ENCODE data around the gene CRHR1. TPM values are rescaled to one million over a fixed set of nuclear protein-coding genes. Genes with fewer than 3 reads are reported as not detected.

The CRHR1 gene
- total RNA-seq, 4 donors from 2014 or later = not detected

DNA sequence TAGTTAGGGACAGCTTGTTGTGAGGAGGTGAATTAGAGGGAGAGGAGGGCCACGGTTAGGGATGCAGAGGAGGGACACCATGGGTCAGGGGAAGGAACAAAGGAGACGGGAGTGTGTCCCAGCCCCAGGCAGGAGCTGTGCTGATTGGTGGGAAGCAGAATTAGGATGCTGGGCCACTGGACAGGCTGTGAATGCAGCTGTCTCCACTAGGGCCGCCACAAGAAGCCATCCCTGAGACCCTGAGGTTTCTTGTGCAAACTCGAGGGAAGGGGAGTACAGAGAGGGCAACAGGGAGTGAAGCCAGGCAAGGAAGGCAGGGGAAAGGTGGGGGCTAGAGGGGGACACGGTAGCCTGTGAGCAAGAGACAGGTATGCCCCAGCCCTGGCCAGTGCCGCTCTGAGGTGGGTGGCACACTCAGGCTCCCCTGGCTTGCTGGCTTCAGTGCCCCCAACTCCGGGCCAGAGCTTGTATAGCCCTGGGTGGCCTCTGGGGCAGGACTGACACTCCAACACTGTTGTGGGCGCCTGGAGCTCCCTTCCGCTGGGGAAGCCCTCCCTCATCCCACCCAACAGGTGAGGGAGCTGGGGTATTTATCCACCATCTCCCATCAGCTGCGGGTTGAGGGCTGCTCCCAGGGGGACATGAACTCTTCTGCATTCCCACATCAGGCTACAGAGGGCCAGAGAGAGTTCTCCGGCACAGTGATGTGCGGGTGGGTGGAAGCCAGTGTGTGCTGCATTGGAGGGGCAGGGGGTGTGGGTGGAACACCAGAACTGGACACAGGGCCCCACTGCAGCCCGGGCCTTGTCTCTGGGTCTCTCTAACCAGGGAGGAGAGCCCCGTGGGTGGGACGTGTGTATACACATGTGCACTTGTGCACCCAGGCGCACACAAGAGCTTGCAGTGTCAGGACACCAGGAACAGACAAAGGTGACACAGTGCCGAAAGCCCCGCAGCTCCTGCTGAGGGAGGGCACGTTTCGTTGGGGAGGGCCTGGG lies 52.2 kb downstream of the CRHR1 start:
- H3K9me3 ChIP-seq = no peaks in the 10 kb centered on the region
- WGBS, 2 donors (ENCODE audit: low coverage in 1 of 2) = 65 to 73% methylated on average over 3 to 20 of the region's 20 CpGs
- H3K27ac ChIP-seq = no peak overlapping the region
- intact Hi-C loops (cut with DNase I; ENCODE audit: low total_unique reads) = no loop called here
- no peaks in the 10 kb centered on the region for H3K4me1 ChIP-seq
- no peak overlapping the region for H3K4me3 ChIP-seq
- DNase-seq = no peak
- no peaks in the 10 kb centered on the region for H3K36me3 ChIP-seq
- in situ Hi-C loops (cut with MboI; ENCODE audit: low pct_ligation_motif_present in 1 of 4, low pct_unique_long_range_greater_than_20kb in 1 of 4, low sequenced_read_pairs in 3 of 4) = no loop called here
- H3K27me3 ChIP-seq = no peaks in the 10 kb centered on the region
- TF ChIP-seq EP300 (IDR thresholded peaks at IDR 0.05; ENCODE audit: low read depth) (no peak), POLR2A (IDR thresholded peaks at IDR 0.05) (no peak), POLR2AphosphoS5 (IDR thresholded peaks at IDR 0.05) (no peak)
- TF ChIP-seq, protein P1, sequence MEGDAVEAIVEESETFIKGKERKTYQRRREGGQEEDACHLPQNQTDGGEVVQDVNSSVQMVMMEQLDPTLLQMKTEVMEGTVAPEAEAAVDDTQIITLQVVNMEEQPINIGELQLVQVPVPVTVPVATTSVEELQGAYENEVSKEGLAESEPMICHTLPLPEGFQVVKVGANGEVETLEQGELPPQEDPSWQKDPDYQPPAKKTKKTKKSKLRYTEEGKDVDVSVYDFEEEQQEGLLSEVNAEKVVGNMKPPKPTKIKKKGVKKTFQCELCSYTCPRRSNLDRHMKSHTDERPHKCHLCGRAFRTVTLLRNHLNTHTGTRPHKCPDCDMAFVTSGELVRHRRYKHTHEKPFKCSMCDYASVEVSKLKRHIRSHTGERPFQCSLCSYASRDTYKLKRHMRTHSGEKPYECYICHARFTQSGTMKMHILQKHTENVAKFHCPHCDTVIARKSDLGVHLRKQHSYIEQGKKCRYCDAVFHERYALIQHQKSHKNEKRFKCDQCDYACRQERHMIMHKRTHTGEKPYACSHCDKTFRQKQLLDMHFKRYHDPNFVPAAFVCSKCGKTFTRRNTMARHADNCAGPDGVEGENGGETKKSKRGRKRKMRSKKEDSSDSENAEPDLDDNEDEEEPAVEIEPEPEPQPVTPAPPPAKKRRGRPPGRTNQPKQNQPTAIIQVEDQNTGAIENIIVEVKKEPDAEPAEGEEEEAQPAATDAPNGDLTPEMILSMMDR (IDR thresholded peaks at IDR 0.05) = no peak

DNA sequence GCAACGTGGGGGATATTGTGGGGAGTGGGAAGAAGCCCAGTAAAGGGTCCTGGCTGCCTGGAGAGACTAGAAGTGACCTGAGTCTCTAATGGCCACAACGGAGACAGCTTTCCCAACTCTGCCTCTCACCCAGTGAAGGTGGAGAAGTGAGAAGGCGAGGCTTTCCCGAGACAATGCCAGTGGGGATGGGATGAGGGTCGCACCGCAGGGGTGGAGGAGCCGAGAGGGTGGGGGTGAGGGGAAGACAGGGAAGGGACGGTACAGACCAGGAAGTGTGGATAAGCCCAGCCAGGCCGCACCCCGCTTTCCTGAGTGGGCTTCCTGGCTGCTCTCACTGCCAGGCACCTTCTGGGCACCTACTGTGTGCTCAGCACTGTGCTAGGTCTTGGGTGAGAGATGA lies 53.1 kb downstream of the CRHR1 start:
- WGBS, 2 donors (ENCODE audit: low coverage in 1 of 2) = 49 to 52% methylated on average over 5 to 10 of the region's 10 CpGs
- no peaks in the 10 kb centered on the region for H3K27me3 ChIP-seq
- intact Hi-C loops (cut with DNase I; ENCODE audit: low total_unique reads) (no loop called here), in situ Hi-C loops (cut with MboI; ENCODE audit: low pct_ligation_motif_present in 1 of 4, low pct_unique_long_range_greater_than_20kb in 1 of 4, low sequenced_read_pairs in 3 of 4) (no loop called here)
- TF ChIP-seq POLR2A (IDR thresholded peaks at IDR 0.05) = no peak
- TF ChIP-seq POLR2AphosphoS5 (IDR thresholded peaks at IDR 0.05) = no peak
- TF ChIP-seq, protein P1 (IDR thresholded peaks at IDR 0.05) = no peak
- TF ChIP-seq EP300 (IDR thresholded peaks at IDR 0.05; ENCODE audit: low read depth) = no peak
- no peaks in the 10 kb centered on the region for H3K36me3 ChIP-seq
- no peaks in the 10 kb centered on the region for H3K4me1 ChIP-seq
- H3K9me3 ChIP-seq = no peaks in the 10 kb centered on the region
- no peak overlapping the region for H3K4me3 ChIP-seq
- no peak for DNase-seq
- no peak overlapping the region for H3K27ac ChIP-seq

DNA sequence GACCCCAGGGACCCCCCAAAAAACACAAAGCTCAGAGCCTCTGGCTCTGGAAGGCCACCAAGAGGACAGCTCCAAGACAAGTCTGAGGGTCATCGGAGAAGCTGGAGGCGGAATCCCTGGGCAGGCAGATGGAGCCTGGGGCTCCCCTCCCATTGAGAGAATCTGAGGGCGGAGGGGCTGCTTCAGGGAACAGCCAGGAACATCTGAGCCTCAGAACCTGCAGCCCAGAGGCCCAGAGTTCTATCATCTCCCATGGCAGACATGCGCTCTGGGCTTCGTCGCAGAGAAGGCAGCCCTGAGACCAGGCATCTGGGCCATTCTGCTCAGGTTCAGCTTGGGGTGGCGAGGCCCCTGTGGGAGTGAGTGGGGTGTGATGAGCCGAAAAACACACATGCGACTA lies 53.5 kb downstream of the CRHR1 start:
- WGBS, 2 donors (ENCODE audit: low coverage in 1 of 2) = 87% methylated on average over 9 of the region's 9 CpGs; no CpG with 5 or more reads in 1 of the 2 donors
- H3K27ac ChIP-seq = no peak overlapping the region
- no peaks in the 10 kb centered on the region for H3K4me1 ChIP-seq
- H3K36me3 ChIP-seq = no peaks in the 10 kb centered on the region
- in situ Hi-C loops (cut with MboI; ENCODE audit: low pct_ligation_motif_present in 1 of 4, low pct_unique_long_range_greater_than_20kb in 1 of 4, low sequenced_read_pairs in 3 of 4) = no loop called here
- TF ChIP-seq, protein P1 (IDR thresholded peaks at IDR 0.05) = no peak
- TF ChIP-seq EP300 (IDR thresholded peaks at IDR 0.05; ENCODE audit: low read depth) (no peak), POLR2A (IDR thresholded peaks at IDR 0.05) (no peak), POLR2AphosphoS5 (IDR thresholded peaks at IDR 0.05) (no peak)
- DNase-seq = no peak
- no peak overlapping the region for H3K4me3 ChIP-seq
- no peaks in the 10 kb centered on the region for H3K9me3 ChIP-seq
- H3K27me3 ChIP-seq = no peaks in the 10 kb centered on the region
- intact Hi-C loops (cut with DNase I; ENCODE audit: low total_unique reads) = no loop called here

DNA sequence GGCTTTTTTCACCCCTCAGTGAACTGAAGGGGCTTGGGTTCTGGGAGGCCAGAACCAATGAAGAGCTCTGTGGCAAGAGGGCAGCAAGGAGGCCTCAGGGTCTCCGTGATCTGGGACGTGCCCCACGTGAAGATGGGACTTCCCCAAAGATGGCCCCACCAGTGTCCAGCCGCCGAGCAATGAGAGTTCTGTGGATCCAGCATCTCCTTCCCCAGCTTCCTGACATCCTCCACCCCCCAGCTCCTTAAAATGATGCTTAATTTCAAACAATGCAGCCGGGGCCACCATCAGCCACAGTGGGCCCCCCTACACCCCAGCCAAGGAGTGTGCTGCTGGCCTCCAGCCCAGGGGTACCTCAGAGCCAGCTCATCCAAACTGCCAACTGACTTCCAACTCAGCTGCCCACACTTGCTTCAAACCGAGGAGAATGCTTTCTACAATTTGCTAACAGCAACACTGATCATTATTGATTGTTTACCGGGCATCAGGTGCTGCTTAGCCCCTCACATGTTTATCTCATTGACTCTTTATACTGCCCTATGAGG lies 54.7 kb downstream of the CRHR1 start:
- no peak for DNase-seq
- H3K4me1 ChIP-seq = no peaks in the 10 kb centered on the region
- no peaks in the 10 kb centered on the region for H3K27me3 ChIP-seq
- H3K9me3 ChIP-seq = no peaks in the 10 kb centered on the region
- H3K4me3 ChIP-seq = no peak overlapping the region
- in situ Hi-C loops (cut with MboI; ENCODE audit: low pct_ligation_motif_present in 1 of 4, low pct_unique_long_range_greater_than_20kb in 1 of 4, low sequenced_read_pairs in 3 of 4) = no loop called here
- H3K27ac ChIP-seq = no peak overlapping the region
- TF ChIP-seq EP300 (IDR thresholded peaks at IDR 0.05; ENCODE audit: low read depth) (no peak), POLR2A (IDR thresholded peaks at IDR 0.05) (no peak)
- TF ChIP-seq, protein P1 (IDR thresholded peaks at IDR 0.05) = no peak
- intact Hi-C loops (cut with DNase I; ENCODE audit: low total_unique reads) = no loop called here
- H3K36me3 ChIP-seq = no peaks in the 10 kb centered on the region
- WGBS, 2 donors (ENCODE audit: low coverage in 1 of 2) = 69% methylated on average over 8 of the region's 8 CpGs; no CpG with 5 or more reads in 1 of the 2 donors
